ENCODE data around the gene DTHD1. TPM values are rescaled to one million over a fixed set of nuclear protein-coding genes. Genes with fewer than 3 reads are reported as not detected.

Gene DTHD1
- total and polyA plus RNA-seq, 2 donors from 2014 or later: 1.4 TPM; not detected in 1

DNA sequence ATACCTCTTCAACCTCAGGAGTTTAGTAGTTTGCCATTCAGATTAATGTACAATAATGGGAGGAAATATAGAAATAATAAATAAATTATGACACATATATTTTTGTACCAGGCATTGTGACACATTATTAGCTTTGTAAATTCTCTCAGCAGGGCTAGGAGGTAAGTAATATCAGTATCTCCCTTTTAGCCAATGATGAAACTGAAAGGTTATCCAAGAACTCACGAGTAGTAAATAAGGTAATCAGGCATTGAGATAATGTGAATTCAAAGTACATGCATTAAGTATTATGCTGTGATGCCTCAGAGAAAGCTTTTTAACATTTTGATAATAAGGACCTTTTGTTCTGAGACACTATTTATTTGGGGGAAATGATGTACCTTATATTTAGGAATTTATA is 31.8 kb upstream of the DTHD1 start:
- DNase-seq (no peak), FAIRE-seq (no peak)
- no peaks in the 10 kb centered on the region for H3K9me3 ChIP-seq (ENCODE audit: control insufficient read depth in 2 of 3, insufficient read depth in 1 of 3, low read length in 3 of 3)
- no peak overlapping the region for H3K9ac ChIP-seq (ENCODE audit: low read length in 3 of 3)
- H3K4me1 ChIP-seq (ENCODE audit: control insufficient read depth in 2 of 3, insufficient read depth in 2 of 3, low read depth in 1 of 3, low read length in 3 of 3): no peaks in the 10 kb centered on the region
- intact Hi-C loops (cut with DNase I): no loop called here
- TF ChIP-seq CTCF (IDR thresholded peaks at IDR 0.05; ENCODE audit: borderline replicate concordance, extremely low read depth, insufficient read depth): no peak
- no peak overlapping the region for H3K27ac ChIP-seq (ENCODE audit: low read depth in 2 of 2, low read length in 2 of 2)
- H3K36me3 ChIP-seq (ENCODE audit: control insufficient read depth in 2 of 3, insufficient read depth in 3 of 3, low read length in 3 of 3): no peaks in the 10 kb centered on the region
- no peak overlapping the region for H3K4me3 ChIP-seq (ENCODE audit: low read length in 3 of 3)
- no peaks in the 10 kb centered on the region for H3K27me3 ChIP-seq (ENCODE audit: control insufficient read depth, insufficient read depth, low read length)

- TF ChIP-seq CTCF (IDR thresholded peaks at IDR 0.05; ENCODE audit: borderline replicate concordance, extremely low read depth, insufficient read depth): no peak
- DNase-seq (no peak), FAIRE-seq (no peak)
- Histone ChIP-seq H3K4me1 (ENCODE audit: control insufficient read depth in 2 of 3, insufficient read depth in 2 of 3, low read depth in 1 of 3, low read length in 3 of 3) (no peaks in the 10 kb centered on the region), H3K27ac (ENCODE audit: low read depth in 2 of 2, low read length in 2 of 2) (no peak overlapping the region), H3K27me3 (ENCODE audit: control insufficient read depth, insufficient read depth, low read length) (no peaks in the 10 kb centered on the region), H3K9me3 (ENCODE audit: control insufficient read depth in 2 of 3, insufficient read depth in 1 of 3, low read length in 3 of 3) (no peaks in the 10 kb centered on the region), H3K4me3 (ENCODE audit: low read length in 3 of 3) (no peak overlapping the region), H3K9ac (ENCODE audit: low read length in 3 of 3) (no peak overlapping the region), H3K36me3 (ENCODE audit: control insufficient read depth in 2 of 3, insufficient read depth in 3 of 3, low read length in 3 of 3) (no peaks in the 10 kb centered on the region)
- intact Hi-C loops (cut with DNase I): no loop called here
These were observed 29.4 kb upstream of the DTHD1 start for GRCh38 chr4:36251983-36252382.

DNA sequence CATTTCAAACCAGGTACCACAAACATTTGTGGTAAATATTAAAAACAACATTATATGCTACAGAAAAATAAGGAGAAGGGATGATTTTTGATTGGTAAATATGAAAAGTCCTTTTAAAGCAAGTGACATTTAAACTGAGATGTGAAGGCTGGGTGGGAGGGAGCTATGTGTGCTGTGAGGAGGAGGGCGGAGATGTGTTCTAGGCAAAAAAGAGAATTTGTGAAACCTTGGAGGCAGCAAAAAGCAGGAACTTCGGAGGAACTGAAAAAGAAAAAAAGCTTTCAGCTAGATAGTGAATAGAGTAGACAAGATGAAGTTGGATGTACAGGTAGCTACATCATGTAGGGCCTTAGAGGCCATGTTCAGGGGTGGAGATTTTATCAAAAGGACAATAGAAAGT is 27.0 kb upstream of the DTHD1 start:
- DNase-seq (no peak), FAIRE-seq (no peak)
- Histone ChIP-seq H3K27ac (ENCODE audit: low read depth in 2 of 2, low read length in 2 of 2) (no peak overlapping the region), H3K36me3 (ENCODE audit: control insufficient read depth in 2 of 3, insufficient read depth in 3 of 3, low read length in 3 of 3) (no peaks in the 10 kb centered on the region), H3K9me3 (ENCODE audit: control insufficient read depth in 2 of 3, insufficient read depth in 1 of 3, low read length in 3 of 3) (no peaks in the 10 kb centered on the region), H3K27me3 (ENCODE audit: control insufficient read depth, insufficient read depth, low read length) (no peaks in the 10 kb centered on the region), H3K4me1 (ENCODE audit: control insufficient read depth in 2 of 3, insufficient read depth in 2 of 3, low read depth in 1 of 3, low read length in 3 of 3) (no peaks in the 10 kb centered on the region), H3K9ac (ENCODE audit: low read length in 3 of 3) (no peak overlapping the region), H3K4me3 (ENCODE audit: low read length in 3 of 3) (no peak overlapping the region)
- intact Hi-C loops (cut with DNase I): no loop called here
- no peak for TF ChIP-seq CTCF (IDR thresholded peaks at IDR 0.05; ENCODE audit: borderline replicate concordance, extremely low read depth, insufficient read depth)

GRCh38 chr4:36255577-36255976 is 25.8 kb upstream of the DTHD1 start:
- Histone ChIP-seq H3K4me1 (ENCODE audit: control insufficient read depth in 2 of 3, insufficient read depth in 2 of 3, low read depth in 1 of 3, low read length in 3 of 3) (no peaks in the 10 kb centered on the region), H3K9ac (ENCODE audit: low read length in 3 of 3) (no peak overlapping the region), H3K36me3 (ENCODE audit: control insufficient read depth in 2 of 3, insufficient read depth in 3 of 3, low read length in 3 of 3) (no peaks in the 10 kb centered on the region), H3K9me3 (ENCODE audit: control insufficient read depth in 2 of 3, insufficient read depth in 1 of 3, low read length in 3 of 3) (no peaks in the 10 kb centered on the region), H3K4me3 (ENCODE audit: low read length in 3 of 3) (no peak overlapping the region), H3K27me3 (ENCODE audit: control insufficient read depth, insufficient read depth, low read length) (no peaks in the 10 kb centered on the region), H3K27ac (ENCODE audit: low read depth in 2 of 2, low read length in 2 of 2) (no peak overlapping the region)
- intact Hi-C loops (cut with DNase I): no loop called here
- TF ChIP-seq CTCF (IDR thresholded peaks at IDR 0.05; ENCODE audit: borderline replicate concordance, extremely low read depth, insufficient read depth): no peak
- FAIRE-seq (no peak), DNase-seq (peak in 2 of 5 donors; percentile 2 to 7)

Data from kidney (tissue), 14 donors.